NCI-H524 treated with DMSO at 0.1 percent for 48 hours (cell line): ENCODE measurements around the gene SPARC.

Experiments
- DNase-seq: peaks from one replicate; lab custom pipeline; 2025; lab: John Stamatoyannopoulos, UW

Gene SPARC

DNA sequence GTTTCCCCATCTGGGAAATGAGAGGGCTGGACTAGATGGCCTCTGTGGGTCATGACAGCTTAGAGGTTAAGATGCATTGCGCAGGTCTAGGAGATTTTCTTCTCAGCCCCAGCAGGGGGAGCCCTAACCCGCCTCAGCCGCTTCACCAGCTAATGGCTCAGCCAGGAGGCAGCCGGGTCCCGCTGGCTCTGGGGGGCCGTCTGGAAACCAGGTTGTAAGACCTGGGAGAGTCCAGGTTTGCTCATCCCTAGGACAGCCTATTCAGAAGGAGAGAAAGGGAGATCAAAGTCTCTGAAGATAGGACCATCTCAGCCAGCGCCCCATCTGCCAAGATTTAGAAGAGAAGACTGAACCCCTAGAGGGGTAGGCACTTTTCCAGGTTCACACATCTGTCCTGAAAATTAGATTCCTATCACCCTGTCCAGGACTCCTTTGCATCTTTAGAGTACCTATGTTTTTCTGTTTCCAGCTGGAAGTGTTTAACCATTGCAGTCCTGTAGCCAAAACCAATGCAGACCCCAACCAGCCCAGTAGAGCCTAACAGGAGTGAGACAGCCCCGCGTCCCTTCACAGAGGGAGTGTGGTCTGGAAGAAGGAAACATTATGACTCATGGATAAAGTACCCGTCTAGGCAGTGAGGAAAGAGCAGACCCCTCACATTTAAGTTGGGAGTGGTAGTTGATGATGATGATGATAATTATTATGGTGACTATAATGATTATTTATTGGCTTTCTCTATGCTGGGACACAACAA is 27.5 kb downstream of the SPARC start:
- peak; percentile 6 for DNase-seq

DNA sequence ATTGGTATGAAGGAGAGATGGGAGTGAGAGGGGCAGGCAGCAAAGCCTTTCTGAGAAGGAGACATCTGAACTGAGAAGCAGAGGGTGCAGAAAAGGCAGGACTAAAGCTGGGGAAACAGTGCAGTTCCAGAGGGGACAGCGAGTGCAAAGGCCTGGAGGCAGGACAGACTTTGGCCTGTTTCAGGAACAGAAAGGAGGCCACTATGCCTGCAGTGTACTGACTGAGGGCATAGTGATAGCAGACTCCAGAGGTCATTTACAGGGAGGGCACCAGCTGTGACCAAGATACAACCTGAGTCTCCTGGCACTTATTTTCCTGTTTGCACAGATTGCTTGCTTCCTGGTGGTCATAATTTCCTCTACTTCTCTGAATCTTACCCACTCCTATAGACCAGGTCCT is 29.6 kb downstream of the SPARC start:
- no peak for DNase-seq

DNA sequence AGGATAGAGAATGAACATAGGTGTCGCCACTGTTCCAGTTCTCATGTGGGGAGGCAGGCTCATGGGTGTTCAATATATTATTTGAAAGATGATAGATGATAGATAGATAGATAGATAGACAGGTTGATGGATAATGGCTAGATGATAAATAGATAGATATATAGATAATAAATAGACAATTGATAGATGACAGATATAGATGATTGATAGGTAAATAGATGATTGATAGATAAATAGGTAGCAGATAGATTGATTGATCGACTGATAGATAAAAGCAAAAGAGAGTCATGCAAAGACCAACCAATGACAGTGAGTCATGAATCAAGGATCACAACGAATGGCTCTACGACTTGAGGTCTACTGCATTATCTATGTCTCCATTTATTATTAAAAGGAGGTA is 30.4 kb downstream of the SPARC start:
- no peak for DNase-seq

DNA sequence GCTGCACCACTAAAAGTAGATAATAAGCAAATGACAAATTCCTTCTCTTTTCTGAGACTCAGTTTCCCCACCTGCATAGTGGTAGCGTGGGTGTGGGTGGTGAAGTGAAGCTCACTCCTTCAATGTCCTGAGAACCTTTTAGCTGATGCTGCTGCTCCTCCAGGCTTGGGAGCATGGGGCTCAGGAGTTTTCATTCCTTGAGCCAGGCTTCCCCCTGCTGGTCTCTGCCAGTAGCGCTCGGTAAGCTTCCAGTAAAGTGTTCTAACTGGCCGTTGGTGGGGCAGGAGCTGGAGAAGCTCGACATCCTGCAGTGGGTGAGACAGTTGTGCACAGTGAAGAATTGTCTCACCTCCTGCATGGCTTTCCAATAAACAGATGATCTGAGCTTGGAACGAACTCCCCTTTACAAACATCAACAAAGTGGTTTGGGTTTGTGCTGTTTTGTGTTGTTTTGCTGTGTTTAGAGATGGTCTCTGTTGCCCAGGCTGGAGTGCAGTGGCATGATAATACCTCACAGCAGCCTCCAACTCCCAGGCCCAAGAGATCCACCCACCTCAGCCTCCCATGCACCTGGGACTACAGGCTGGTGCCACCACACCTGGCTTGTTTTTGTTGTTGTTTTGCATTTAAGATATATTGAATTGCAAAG is 34.6 kb downstream of the SPARC start:
- peak; percentile 11 for DNase-seq

DNA sequence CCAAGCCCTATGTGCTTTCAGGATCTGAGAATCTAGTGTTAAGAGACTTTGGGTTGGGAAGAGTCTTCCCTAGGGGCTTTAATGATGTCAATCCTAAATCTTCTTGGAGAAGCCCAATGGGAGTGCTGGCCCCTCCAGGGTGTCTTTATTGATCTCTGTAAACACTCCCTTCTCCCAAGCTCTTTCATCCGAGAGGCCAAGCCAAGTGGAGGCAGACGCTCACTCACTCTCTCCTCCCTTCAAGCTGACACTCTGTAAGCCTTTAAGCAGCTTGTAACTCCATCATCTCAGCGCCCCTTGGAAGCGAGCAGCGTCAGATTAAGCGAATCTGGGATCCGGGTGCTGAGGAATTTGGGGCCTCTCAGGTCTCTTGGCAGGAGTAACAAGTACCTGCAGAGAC is 37.7 kb downstream of the SPARC start:
- peak; percentile 0 for DNase-seq

DNA sequence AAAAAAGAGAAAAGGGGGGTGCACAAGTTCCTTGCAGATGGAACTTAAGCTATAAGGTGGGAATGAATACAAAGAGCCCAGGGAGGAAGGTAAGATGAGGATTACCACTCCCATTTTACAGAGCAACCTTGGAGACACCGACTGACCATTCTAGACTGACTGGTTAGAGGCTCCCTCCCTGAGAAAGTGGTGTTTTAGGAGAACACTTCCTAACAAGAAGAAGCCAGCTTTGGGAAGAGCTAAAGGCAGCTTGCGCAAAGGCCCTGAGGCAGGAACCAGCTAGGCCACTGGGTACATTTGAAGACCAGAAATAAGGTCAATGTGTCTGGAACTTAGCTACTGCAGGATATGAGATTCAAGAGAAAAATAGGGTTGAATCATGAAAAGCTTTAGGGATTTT is 38.6 kb downstream of the SPARC start:
- DNase-seq, result no peak

DNA sequence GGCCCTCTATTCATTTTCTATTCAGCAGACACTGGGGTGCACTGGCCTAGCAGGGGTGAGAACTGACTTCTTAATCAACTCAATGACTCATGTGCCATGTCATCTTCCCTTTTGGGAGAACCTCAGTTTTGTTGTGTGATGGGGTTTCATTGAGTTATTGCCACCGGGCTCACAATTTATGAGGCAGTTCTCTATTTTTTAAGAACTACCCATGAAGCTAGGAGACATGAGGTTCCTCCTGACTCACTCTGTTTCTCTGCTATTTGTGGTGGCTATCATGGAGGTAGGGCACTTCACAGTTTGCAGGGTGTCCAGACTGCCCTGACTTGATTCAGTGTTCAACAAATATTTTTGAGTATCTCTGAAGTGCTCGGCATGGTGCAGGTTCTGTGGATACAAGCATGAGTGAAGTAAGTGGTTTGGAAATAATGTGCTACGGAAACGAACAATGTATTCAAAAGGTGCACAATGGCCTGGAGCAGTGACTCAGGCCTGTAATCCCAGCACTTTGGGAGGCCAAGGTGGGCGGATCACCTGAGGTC is 39.3 kb downstream of the SPARC start:
- no peak for DNase-seq

DNA sequence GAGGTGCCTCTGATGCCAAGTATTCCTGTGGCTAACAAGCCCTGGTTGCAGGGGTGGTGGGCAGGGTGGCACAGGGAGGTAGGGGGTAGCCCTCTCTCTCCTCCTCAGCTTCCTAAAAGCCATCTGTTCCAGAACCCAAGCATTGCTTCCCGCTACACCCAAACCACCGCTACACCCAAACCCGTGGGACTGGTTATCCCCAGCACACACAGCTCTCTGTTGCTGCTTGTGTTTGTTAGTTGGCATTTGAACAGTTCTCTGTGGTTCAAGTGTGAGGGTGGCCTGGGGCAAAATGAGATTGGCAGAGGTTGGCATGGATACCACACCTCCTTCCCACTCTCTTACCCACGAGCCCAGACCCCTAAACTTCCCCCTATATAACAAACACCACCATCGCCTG is 40.4 kb downstream of the SPARC start:
- no peak for DNase-seq

DNA sequence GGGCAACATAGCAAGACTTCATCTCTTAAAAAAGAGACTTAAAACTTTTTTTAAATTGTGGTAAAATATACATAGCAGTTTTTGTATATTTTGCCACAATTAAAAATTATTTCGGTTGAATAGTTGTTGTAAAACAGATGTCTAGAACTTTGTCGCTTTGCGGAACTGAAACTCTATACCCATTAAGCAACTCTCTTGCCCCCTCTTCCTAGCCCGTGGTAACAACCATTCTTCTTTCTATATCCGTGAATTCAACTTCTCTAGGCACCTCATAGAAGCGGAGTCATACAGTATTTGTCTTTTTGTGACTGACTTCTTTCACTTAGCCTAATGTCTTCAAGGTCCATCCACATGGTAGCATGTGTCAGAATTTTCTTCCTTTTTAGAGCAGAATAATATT is 43.3 kb downstream of the SPARC start:
- no peak for DNase-seq

DNA sequence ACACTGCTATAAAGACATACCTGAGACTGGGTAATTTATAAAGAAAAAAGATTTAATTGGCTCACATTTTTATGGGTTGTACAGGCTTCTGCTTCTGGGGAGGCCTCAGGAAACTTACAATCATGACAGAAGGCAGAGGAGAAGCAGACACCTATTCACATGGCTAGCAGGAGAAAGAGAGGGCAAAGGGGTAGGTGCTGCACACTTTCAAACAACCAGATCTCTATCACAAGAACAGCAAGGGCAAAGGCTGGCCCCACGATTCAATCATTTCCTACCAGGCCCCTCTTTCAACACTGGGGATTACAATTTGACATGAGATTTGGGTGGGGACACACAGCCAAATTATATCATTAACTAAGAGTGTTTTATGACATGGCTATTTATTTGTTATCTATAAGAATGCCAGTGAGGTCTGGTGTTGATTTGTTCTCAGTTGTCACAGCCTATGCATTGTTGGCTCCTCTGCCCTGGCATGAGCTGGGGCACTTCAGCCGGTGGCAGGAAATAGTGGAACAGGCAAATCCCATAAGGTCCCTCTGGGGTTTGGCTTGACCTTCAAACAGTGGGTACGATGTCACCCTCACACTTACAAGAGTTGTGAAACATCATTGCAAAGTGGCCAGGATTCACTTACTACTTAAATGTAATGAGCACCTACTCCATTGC is 44.1 kb downstream of the SPARC start:
- no peak for DNase-seq

DNA sequence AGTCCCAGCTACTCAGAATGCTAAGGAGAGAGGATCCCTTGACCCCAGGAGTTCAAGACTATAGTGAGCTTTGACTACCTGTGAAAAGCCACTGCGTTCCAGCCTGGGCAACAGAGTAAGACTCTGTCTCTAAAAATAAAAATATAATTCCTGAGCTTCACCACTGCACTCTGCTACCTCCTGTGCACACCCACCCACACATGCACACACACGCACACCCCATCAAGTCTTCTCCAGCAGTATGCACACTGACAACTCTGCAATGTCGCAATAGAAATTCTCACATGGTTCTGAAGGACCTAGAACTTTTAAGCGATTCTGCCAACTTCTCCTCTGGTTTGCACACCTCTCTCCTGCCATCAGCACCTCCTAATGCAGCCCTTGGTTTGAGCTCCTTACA is 48.1 kb downstream of the SPARC start:
- DNase-seq, result no peak

DNA sequence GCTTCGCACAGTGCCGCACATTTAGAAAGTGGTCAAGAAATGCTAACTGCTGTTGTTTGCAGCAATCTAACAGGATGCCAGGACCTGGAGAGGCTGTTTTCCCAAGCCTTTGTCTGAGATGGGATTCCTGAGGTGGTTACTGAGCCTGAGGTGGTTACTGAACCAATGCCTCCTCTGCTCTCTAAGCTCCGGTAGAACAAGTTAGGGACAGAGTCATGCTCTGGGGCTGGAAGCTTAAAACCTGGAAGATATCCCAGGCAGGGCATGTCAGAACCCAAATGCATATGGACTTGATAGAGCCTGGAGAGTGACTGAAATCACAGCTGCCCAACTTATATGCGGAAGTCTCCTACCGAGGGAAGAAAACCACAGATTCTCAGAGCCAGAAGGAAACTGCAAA is 49.0 kb downstream of the SPARC start:
- no peak for DNase-seq

DNA sequence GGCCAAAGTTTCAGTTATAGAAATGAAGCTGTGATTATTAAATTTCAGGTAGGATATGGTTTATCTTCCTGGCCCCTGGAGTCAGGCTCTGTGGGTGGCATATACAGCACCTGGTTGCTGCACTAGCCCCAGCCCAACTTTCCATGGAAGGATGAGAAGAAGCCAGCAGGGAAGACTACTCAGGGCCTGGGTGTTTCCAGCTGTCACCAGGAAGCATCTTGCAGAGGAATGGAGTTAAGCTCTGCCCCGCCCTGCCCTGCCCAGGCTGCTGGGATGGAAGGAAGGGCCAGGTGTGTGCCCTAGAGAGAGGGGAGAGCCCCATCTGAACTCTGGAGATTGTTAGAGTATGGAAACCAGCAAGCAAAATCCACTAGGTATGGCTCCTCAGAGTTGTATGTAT is 52.8 kb downstream of the SPARC start:
- DNase-seq, result no peak

DNA sequence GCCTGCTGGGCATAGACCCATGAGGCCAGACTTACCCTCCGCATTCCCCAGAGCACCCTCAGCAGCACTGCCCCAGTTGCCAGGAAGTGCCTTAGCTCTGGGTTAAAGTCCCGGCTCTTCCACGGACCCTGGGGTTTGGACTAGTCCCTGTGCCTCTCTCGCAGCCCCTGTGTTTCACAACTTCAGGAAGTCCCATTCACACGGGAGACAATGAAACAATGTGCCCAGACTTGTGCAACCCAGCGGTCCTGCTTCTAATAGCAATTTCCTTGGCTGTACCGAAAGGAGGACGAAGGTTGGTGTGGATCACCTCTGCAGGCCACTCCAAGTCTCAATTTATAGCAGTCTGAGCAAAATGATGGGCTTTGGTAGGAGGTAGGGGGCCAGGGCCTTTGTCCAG is 53.8 kb downstream of the SPARC start:
- DNase-seq, result no peak

DNA sequence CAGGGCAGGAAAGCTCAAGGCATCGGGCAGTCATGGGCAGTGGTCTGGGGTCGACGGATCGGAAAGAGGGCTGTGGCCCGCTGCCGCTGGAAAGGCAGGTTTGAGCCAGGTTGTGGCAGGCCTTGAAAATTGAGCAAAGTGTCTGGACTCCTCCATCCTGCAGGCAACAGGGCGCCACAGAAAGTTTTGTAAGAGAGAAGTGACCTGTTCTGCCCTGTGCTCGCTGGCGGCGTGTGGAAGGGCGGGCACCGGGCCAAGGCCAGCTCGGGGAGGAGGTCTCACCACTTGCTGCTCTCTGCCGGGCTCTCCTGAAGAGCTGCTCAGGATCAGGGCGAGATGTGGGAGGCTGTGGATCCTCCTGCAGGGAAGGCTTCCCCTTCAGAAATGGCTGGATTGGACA is 54.2 kb downstream of the SPARC start:
- no peak for DNase-seq

DNA sequence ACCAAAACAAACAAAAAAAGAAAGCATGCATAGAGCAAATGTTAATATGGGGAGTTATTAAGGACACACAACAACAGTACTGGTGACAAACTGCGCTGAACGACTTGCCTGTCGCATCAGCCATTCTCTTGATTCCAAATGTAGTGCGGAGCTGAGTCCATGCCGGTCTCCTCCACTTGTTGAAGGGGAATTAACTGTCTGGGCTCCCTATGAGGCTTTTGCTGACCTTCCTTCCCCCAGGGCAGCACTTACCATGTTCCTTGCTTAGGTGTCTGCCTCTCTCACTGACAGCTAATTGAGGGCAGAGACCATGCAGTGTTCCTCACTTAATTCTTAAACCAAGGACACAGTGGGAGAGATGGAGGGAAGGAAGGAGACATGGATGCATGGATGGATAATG is 54.8 kb downstream of the SPARC start:
- DNase-seq, result no peak

DNA sequence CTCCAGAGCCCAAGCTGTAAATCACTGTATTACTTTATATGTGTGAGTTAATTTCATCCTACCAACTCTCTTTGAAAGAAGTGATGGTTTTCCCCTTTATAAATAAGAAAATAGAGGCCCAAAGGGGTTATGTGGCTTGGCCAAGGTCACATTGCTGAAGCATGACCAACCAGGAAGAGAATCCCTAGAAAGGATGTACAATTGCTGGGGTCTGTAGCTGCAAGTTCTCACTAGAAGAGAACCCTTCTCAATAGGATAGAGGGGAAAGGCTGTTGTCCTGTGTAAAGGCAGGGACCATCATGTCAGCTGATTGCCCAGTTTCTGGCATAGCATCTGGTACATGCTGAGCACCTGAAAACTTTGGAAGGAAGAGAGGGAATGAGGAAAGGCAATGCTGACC is 56.6 kb downstream of the SPARC start:
- no peak for DNase-seq

DNA sequence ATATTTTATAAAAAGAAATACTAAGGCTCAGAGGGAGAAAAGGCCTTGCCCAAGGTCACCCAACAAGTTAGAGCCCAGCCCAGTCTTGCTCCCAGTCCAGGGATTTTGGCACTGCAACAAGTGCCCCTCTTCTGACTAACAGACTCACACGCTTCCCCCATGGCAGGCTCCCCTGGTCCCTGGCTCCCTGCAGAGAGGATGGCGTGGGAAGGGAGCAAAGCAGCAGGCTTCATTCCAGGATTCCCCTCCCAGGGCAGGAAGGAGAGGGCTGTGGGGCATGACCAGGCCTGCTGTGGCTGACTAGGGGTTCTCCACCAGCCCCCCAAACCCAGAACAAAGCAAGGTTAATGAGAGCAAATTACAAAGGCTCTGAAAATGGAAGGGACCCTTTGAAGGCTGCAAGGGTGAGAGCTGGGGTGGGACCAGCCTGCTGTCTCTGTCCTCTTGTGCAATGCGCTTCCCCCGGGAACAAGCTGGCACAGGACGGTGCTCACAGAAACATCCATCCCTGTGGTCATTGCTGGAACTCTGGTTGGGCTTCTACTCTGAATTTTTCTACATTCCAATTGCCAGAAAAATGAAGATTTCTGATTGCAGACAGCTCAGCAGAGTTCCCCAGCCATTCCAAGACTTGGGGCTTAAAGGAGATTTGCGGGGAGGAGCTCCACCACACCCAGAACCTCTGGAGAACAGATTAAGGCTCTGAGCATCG is 58.4 kb downstream of the SPARC start:
- DNase-seq, result no peak

DNA sequence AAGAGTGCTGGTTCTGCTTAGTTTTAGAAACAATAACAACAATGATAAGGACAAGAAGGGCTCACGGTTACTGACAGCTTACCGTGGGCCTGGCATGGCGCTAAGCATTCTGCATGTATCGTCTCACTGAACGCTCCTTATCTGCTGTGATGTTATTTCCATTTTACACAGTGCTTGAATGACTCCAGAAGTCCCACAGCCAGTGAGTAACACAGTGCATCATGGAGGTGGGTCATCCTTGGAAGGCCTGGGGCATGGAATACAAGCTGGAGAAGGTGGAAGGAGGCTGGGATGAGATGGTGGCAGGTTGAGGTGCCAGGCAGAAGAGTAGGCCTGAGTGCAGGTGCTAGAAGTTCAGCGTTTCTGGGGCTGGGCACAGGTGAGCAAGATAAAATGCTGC is 59.1 kb downstream of the SPARC start:
- no peak for DNase-seq

DNA sequence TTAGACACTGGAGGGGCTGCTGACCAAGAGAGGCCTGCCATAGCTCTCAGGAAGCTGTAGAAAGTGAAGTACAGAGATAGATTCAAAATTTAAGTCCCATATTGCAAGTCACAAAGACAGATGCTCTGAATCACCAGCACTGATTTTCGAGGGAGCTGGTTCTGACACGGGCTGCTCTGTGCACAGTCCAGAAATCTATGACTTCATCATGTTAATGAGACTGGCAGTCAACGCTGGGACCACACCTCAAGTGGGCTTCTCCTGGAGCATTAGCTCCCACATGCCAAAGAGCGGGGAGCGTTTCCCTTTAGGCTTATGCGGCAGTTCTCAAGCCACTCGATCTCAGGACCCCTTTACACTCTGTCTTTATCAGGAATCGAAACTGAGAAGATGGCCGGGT is 61.4 kb downstream of the SPARC start:
- DNase-seq, result no peak

DNA sequence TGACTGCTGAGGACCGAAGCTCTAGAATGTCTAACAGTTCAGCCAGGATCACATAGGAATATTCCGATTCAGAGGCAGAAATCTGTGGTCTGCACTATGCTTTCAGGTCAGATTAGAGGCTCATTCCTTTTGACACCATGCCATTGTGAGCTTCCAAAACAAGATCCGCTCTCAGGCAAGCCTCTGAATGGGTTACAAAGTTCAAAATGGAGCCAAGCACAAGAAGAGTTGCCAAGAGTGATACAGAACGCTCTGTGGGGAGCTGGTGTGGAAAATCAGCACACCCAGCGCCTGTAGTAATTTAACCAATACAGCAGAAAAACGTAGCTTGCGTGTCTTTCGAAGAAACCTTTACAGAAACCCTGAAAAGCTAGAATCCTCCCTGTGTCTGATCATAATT is 62.2 kb downstream of the SPARC start:
- DNase-seq, result no peak

DNA sequence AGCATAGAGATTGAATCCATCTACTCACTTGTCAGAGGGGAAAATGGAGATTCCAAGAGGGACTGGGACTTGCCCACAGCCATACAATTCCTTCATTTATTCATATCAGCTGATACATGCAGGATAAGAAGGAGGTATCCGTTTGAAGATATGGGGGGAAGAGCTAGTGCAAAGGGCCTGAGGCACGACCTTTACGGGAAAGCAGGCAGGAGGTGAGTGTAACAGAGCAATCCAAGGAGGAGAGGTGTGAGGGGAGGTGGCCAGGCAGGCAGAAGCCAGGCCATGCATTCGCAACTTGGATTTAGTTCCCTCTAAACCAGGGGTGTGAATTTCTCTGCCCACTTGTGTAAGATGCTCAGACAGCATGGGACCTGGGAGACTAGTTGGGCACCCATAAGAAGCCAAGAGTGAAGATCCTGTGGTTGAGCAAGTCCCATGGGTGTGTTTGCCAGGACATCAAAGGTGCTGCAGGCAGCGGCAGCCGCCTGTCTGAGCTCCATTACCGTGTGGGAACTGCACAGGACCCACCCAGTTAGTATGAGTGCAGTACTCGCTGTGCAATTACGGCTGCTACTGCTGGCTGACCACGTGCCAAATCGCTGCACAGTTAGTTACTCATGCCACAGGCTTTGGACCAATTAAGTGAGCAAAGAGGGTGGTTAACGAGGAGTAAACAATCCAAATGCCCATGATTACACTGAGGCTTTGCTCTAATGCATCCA is 64.2 kb downstream of the SPARC start:
- no peak for DNase-seq
